ENCODE measurements around the gene GLI1.

GLI1 gene

GRCh38 chr12:57461917-57462250 is 2.3 kb downstream of the GLI1 start:
- DNase-seq, result no peak

GRCh38 chr12:57462251-57462911 is 2.8 kb downstream of the GLI1 start:
- peak; percentile 84 to 93 for DNase-seq

DNA sequence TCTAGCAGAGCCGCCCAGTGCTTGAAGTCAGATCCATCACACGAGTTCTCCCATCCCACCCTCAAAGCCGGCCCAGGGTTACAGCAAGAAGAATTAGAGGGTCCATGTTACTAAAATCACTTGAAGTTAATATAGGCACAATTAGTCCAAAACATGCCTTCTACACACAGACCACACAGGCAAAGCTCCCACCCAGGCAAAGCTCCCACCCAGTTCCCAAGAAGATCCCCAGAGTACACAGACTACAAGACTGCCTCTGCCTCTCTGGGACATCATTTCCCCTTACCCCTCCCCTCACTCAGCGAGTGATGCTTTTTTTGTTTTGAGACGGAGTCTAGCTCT is 3.3 kb downstream of the GLI1 start:
- no peak for DNase-seq

DNA sequence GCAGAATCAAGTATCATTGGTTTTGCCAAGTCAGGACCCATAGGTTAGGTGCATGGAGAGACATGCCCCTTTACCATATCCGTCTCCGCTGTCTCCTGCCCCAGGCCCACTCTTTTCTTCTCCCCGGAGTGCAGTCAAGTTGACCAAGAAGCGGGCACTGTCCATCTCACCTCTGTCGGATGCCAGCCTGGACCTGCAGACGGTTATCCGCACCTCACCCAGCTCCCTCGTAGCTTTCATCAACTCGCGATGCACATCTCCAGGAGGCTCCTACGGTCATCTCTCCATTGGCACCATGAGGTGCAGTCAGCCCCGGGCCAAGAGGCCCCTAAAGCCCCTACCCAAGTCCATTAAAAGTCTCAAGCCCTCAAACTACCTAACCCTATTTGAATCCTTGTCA is 5.0 kb downstream of the GLI1 start:
- DNase-seq, result no peak

GRCh38 chr12:57465030-57465746 is 5.6 kb downstream of the GLI1 start:
- DNase-seq, result no peak

GRCh38 chr12:57465747-57466505 is 6.3 kb downstream of the GLI1 start:
- DNase-seq, result no peak

DNA sequence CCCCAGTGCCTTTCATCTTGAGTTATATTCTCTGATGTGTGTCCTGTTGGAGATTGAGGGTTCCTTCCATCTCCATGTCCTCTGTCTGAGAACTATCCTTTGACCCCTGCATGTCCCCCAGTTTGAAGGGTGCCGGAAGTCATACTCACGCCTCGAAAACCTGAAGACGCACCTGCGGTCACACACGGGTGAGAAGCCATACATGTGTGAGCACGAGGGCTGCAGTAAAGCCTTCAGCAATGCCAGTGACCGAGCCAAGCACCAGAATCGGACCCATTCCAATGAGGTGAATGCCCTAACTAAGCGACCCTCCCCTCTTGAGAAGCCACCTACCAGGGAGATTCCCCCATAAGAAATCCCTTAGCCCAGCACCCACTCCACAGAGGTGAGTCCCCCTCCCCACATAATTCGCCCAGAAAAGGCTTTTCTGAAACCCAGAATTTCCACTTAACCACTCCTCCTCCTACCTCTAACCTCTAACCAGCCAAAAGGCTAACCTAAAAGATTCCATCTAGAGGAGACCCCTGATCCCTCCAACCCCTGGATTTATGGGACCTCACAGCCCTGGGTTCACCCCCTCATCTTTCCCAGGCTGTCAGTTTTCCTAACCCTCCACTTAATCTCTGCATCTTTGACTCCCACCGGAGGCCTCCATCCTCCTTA is 7.8 kb downstream of the GLI1 start:
- DNase-seq, result no peak

GRCh38 chr12:57467915-57468314 is 8.3 kb downstream of the GLI1 start:
- DNase-seq, result no peak

GRCh38 chr12:57469296-57470164 is 9.9 kb downstream of the GLI1 start:
- no peak for DNase-seq

DNA sequence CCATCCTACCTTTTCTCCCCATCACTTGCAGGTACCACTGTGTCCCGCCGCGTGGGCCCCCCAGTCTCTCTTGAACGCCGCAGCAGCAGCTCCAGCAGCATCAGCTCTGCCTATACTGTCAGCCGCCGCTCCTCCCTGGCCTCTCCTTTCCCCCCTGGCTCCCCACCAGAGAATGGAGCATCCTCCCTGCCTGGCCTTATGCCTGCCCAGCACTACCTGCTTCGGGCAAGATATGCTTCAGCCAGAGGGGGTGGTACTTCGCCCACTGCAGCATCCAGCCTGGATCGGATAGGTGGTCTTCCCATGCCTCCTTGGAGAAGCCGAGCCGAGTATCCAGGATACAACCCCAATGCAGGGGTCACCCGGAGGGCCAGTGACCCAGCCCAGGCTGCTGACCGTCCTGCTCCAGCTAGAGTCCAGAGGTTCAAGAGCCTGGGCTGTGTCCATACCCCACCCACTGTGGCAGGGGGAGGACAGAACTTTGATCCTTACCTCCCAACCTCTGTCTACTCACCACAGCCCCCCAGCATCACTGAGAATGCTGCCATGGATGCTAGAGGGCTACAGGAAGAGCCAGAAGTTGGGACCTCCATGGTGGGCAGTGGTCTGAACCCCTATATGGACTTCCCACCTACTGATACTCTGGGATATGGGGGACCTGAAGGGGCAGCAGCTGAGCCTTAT is 10.8 kb downstream of the GLI1 start:
- no peak for DNase-seq

GRCh38 chr12:57470970-57471656 is 11.5 kb downstream of the GLI1 start:
- no peak for DNase-seq

GRCh38 chr12:57471661-57472060 is 12.1 kb downstream of the GLI1 start:
- no peak for DNase-seq

GRCh38 chr12:57472391-57472790 is 12.8 kb downstream of the GLI1 start:
- DNase-seq, result no peak

DNA sequence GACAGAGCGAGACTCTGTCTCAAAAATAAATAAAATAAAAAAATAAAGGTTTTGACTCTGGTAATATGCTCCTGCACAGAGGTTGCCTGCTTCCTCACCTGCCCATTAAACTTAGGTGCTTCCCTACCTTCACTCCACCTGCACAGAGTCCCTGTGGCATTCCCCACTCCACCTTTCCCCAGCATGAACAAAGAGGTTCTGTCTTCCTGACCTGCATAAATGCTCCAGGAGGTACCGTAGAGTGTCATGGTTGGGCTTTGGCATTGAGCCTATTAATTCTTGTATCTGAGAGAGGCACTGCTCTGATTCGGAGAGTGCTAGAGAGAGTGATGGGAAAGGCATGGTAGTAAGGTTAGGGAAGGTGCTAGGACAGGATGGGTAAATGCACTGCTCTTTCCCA is 13.8 kb downstream of the GLI1 start:
- DNase-seq, result no peak

DNA sequence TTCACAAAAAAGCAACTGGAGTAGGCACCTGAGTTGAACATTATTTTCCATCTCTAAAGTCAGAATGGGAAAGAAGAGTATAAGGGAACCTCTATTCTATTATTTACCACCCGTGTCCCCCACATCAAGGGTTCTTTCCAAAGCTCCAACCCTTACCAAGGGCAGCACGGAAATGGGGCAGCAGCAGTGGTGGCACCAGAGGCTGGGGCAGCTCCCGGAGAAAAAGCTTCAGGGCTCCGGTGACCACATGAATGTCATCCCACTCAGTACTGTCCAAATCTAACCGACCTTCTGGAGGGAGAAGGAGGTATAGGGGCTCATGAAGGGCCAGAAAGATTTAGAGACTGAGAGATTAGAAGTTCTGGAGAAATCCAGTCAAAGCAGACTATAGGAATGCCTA is 14.3 kb downstream of the GLI1 start:
- no peak for DNase-seq

- DNase-seq, result no peak
These were observed 14.8 kb downstream of the GLI1 start for GRCh38 chr12:57474430-57474829.

- no peak for DNase-seq
These were observed 15.3 kb downstream of the GLI1 start for GRCh38 chr12:57474862-57475261.

DNA sequence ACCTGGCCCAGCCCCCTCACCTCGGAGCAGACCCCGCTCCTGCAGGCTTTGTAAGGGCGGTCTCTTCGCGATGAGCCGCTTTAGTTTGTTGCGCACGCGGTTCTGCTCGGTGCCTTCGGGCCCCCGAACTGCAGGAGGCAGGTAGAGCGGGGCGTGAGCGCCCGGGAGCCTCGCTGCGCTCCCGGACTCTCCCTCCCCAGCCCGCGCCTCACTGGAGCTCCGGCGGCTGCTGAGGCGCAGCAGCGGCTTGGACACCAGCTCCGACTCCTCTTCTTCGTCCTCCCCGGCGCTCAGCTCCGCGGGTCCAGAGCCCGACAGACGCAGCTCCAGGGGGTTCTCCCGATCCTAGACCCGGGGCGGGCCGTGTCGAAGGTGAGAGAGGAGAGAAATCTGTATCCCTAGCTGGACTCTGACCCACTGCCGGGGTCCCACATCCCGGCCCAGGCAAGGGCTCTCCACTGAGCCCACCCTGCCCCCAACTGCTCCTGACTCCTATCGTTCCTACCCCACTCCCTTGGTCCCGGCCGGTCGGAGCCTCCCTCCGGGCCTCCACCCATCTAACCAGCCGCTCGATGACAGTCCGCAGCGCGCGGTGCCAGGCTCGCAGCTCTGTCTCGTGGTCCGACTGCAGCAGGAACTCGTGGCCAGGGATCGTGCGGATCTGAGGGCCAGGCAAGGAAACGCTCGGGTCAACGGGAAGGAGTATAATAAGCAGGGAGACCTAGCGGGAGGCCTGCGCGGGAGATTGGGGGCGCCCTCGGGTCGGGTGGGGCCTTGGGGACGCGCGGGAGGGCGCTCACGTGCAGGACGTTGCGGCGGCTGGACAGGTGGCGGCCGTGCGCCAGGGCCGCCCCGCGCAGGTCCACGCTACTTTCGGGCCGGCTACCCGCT is 15.9 kb downstream of the GLI1 start:
- no peak for DNase-seq

GRCh38 chr12:57476162-57476992 is 16.8 kb downstream of the GLI1 start:
- no peak for DNase-seq
